Activated CD8-positive, alpha-beta memory T cell treated with anti-CD3 and anti-CD28 coated beads, Interleukin-2, amount 50 U/mL, for 48 hours (primary cell): Measurements from ENCODE around the gene UGT2A1.
"Not testable (repeated sequence)": the region's sequence is repeated elsewhere in the genome, so short reads cannot be mapped to it uniquely, and the experiment has no call there.

Source experiments
- DNase-seq: peaks from one replicate; pipeline ENCODE4 v3.0.0-alpha.2; 2020

The UGT2A1 gene

DNA sequence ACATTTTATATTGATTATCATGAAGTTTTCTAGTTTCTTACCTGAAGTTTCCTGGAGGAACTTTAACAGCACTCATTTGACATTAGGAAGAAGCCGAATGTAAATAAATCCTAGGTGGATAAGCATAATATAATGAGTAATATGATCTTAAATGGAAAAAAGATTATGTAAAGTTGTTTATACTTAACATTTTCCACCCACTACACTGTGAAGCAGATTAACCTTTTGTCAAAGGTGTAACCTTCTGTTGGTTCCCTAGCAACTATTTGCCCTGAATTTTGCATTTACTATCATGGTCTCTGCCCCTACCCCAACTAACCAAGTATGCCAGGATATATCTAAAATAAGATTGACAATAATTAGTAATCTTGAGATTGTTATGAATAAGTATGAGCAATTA, at the start of gene UGT2A1:
Gene UGT2A1 (minus strand): TSS at position 101 of the 400 bp plus-strand sequence. CDS start 5,603 bp downstream, outside the sequence.
- DNase-seq: no peak

GRCh38 chr4:69702201-69702600, 49.2 kb upstream of the UGT2A1 start:
- DNase-seq: no peak

DNA sequence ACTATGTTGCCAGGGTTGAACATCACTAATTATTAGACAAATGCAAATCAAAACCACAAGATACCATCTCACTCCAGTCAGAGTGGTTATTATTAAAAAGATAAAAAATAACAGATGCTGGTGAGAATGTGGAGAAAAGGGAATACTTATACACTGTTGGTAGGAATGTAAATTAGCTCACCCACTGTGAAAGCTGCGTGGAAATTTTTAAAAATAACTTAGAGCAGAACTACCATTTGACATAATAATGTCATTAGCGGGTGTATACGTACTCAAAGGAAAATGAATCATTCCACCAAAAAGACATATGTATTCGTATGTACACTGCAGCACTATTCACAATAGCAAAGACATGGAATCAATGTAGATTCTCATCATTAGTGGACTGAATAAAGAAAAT, 48.6 kb upstream of the UGT2A1 start:
- no peak for DNase-seq

- no peak for DNase-seq
Observed at GRCh38 chr4:69697536-69698242, 44.6 kb upstream of the UGT2A1 start.

DNA sequence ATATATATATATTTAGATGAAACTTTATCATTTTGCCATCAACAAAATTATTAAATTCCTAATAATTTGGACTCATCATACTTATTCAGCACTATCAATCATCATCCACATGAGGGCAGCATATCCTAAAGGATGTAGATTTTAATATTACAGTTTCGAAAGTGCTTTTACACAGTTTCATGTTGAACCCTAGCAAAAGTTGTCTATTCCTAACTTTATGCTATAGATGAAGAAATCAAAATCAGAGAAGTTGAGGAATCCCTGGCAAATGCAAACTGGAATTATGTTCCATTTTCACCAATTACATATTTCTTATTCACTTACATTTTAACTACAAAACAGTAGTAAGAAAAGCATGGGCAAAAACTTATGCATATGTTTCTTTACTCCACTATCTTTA, 36.6 kb upstream of the UGT2A1 start:
- no peak for DNase-seq

DNA sequence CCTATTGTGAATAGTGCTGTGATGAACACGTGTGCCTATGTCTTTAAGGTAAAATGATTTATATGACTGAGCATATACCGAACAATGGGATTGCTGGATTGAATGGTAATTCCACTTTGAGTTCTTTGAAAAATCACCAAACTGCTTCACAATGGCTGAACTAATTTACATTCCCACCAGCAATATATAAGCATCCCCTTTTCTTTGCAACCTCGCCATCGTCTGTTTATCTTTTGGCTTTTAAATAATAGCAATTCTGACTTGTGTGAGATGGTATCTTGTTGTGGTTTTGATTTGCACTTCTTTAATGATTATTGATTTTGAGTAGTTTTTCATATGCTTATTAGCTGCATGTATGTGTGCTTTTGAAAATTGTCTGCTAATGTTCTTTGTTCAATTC, 31.8 kb upstream of the UGT2A1 start:
- DNase-seq: no peak

DNA sequence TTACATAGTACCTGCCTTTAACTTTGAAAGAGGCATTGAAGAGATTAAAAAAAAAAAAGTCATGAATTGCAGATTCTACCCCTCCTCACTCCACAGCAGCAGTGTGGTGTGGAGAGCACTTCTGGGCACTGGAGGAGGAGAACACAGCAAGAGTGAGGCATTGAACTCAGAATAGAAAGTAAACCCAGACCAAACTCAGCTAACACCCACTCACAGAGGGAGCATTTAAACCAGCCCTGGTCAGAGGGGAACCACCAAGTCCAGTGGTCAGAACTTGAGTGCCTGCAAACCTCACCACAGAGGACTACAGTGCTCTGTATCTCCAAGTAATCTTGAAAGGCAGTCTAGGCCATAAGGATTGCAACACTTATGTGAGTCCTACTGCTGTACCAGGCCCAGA, 15.6 kb upstream of the UGT2A1 start:
- no peak for DNase-seq

DNA sequence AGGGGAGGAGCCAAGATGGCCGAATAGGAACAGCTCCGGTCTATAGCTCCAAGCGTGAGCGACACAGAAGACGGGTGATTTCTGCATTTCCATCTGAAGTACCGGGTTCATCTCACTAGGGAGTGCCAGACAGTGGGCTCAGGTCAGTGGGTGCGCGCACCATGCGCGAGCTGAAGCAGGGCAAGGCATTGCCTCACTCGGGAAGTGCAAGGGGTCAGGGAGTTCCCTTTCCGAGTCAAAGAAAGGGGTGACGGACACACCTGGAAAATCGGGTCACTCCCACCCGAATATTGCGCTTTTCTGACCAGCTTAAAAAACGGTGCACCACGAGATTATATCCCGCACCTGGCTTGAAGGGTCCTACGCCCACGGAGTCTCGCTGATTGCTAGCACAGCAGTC, 11.0 kb upstream of the UGT2A1 start:
- DNase-seq: not testable (repeated sequence)

- DNase-seq: not testable (repeated sequence)
Observed at GRCh38 chr4:69661130-69661803, 8.2 kb upstream of the UGT2A1 start.

DNA sequence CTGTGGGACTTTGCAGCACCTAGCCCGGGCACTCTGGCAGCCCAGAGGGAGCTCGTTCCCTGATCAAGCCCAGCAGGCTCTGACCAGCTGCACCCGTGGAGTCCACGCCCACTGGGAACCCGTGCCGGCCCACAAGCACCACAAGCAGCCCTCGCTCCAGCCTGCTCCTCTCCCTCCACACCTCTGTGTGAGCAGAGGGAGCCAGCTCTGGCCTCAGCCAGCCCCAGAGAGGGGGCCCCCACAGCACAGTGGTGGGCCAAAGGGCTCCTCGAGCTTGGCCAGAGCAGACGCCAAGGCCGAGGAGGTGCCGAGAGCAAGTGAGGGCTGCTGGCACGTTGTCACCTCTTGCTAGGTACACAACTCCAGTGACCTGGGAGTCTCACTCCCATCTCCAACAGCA, 5.1 kb upstream of the UGT2A1 start:
- DNase-seq: no peak

DNA sequence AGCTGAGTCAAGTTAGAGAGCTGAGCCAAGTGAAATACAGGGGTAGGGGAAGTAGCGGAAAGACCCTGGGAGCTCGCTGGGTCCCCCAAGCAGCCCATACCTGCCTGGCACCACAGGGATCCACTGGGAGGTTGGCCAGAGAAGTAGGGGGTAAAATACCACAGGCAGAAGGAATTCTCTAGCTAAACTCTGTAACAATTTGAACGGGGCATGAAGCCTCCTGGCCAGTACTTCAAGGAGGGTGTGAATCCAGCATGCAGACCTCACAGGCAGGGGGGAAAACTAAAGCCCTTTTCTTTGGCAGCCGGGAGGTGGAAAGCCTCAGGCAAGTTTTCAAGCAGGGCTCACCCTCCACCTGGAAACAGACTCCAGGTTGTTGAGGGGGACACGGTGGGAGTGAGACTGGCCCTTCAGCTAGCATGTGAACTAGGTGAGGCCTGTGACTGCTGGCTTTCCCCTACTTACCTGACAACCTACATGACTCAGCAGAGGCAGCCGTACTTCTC, 3.7 kb upstream of the UGT2A1 start:
- no peak for DNase-seq

GRCh38 chr4:69650872-69651271, 2.2 kb downstream of the UGT2A1 start:
- DNase-seq: no peak

GRCh38 chr4:69649629-69650028, 3.4 kb downstream of the UGT2A1 start:
- DNase-seq: no peak

- no peak for DNase-seq
Observed at GRCh38 chr4:69649207-69649606, 3.8 kb downstream of the UGT2A1 start.

- DNase-seq: no peak
Observed at GRCh38 chr4:69642961-69643360, 10.1 kb downstream of the UGT2A1 start.

GRCh38 chr4:69640289-69640688, 12.8 kb downstream of the UGT2A1 start:
- no peak for DNase-seq

DNA sequence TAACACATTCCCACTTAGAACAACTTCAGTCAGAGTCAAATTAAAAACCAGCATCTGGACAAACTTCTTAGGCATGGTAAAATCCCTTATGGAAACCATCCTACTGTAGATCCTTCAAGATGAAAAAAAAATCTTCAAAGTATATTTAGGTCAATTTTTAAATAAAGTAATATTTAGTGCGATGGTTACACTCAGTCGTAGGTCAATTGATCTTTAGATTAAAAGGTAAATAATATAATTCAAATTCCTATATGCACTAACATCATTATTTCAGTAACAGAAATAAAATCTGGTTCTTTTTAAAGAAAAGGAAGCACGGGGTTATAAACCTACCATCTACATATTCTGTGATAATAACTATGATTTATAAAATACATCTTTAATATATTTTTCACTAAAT, 13.5 kb downstream of the UGT2A1 start, which contains the start of gene UGT2A2:
Gene UGT2A2 (minus strand): TSS at position 101 of the 400 bp plus-strand sequence. CDS start 2 bp downstream, at position 99.
- DNase-seq: no peak

GRCh38 chr4:69617083-69617694, 35.9 kb downstream of the UGT2A1 start:
- no peak for DNase-seq

GRCh38 chr4:69610484-69610883, 42.6 kb downstream of the UGT2A1 start:
- no peak for DNase-seq

DNA sequence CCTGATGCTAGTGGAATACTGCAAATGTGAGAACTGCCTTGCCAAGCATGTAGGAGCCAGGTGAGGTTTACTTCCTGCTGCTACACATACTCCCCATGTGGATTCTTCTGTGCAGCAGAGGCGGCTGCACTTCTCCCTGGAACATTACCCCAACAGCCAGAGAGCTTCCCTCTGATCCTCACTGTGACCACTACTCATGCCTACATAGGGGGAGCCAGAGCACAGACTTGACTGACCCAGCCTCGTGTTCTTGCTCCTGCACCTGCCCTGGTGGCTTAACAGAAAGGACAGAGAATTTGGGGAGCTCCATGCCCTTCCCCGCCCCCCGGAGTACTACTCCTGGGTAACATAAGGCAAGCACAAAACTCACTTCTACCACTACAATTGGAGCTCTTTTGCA, 52.0 kb downstream of the UGT2A1 start:
- DNase-seq: no peak

DNA sequence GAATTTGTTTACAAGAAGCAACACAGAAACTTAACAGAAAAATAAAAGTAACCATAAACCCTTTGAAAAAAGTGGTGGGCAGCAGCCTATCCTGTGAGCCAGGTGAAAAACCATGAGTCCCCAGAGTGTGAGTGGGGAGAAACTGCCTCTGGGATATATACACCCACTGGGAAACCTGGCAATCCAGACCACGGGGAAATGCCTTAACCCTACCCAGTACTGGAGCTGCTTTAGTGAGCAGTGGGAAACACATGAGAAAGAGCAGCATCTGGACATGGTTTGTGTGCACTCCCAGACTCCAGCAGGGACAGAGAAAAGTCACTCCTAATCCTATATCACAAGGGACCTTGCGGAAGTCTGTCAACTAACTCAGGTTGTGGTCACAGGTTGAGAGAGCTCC, 53.0 kb downstream of the UGT2A1 start:
- DNase-seq: no peak

- DNase-seq: no peak
Observed at GRCh38 chr4:69594382-69594781, 58.7 kb downstream of the UGT2A1 start.

- DNase-seq: no peak
Observed at GRCh38 chr4:69591364-69591763, 61.7 kb downstream of the UGT2A1 start.

DNA sequence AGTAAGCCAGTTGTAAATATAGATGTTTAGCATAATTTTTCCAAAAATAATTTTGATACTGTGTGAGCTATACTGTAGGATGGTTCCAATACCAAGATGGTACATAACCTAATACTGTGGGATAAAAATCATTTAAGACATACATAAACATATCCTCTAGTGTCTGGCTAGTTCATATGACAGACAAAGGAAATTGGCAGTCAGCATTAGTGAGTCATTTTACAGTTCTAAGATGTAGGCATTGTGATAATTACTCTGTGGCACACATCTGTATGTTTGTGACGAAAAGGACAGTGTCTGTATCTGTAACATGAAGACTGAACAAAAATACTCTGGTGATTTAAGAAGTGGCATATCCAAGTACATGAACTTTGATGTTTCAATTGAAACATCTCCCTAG, 63.2 kb downstream of the UGT2A1 start:
- DNase-seq: no peak
